Progenitor cell of endocrine pancreas (in vitro differentiated cells): ENCODE measurements around the gene PCK2. TPM values are rescaled to one million over a fixed set of nuclear protein-coding genes. Genes with fewer than 3 reads are reported as not detected.

ENCODE experiments used
- DNase-seq: peaks from one replicate; pipeline ENCODE4 v3.0.0; 2021; ENCODE audit warnings: low spot score; ENCODE audit not compliant: unreplicated experiment
- H3K27ac Mint-ChIP-seq: 2 replicates; pipeline ENCODE4 v1.8.0; 2021; ENCODE audit warnings: mild to moderate bottlenecking, moderate library complexity, mixed read lengths
- H3K27me3 Mint-ChIP-seq: 2 replicates; pipeline ENCODE4 v1.8.0; 2021; ENCODE audit warnings: mixed read lengths
- H3K36me3 Mint-ChIP-seq: 2 replicates; pipeline ENCODE4 v1.8.0; 2022; ENCODE audit warnings: mixed read lengths; ENCODE audit not compliant: insufficient read depth
- H3K4me1 Mint-ChIP-seq: 2 replicates; pipeline ENCODE4 v1.8.0; 2021; ENCODE audit warnings: low read depth, mixed read lengths
- H3K4me3 Mint-ChIP-seq: 2 replicates; pipeline ENCODE4 v1.8.0; 2021; ENCODE audit warnings: low read depth, mild to moderate bottlenecking, moderate library complexity, mixed read lengths
- H3K9me3 Mint-ChIP-seq: 2 replicates; pipeline ENCODE4 v1.8.0; 2021; ENCODE audit warnings: low read depth, mixed read lengths
- CTCF ChIP-seq: fragments of 200-600 bp; sonication (generic); IDR thresholded peaks from one replicate; pipeline ENCODE4 v1.5.0; 2021; ENCODE audit warnings: antibody characterized with exemption, mild to moderate bottlenecking; ENCODE audit not compliant: unreplicated experiment
- total RNA-seq: library from RNA; stranded (reverse); gene quantifications from 2 replicates; pipeline ENCODE4 v1.2.1, GENCODE V29; 2021

PCK2 gene
- total RNA-seq, 1 donor from 2014 or later = 29.7 TPM

- no peak overlapping the region for H3K4me3 Mint-ChIP-seq
- no peak overlapping the region for H3K27ac Mint-ChIP-seq
- H3K9me3 Mint-ChIP-seq = no peaks in the 10 kb centered on the region
- H3K27me3 Mint-ChIP-seq = no peaks in the 10 kb centered on the region
- no peaks in the 10 kb centered on the region for H3K36me3 Mint-ChIP-seq
- H3K4me1 Mint-ChIP-seq = peaks cover 5% of the 10 kb centered on the region
- no peak for TF ChIP-seq CTCF
- DNase-seq = no peak
Observed at GRCh38 chr14:24059841-24060388, 34.2 kb upstream of the PCK2 start.

GRCh38 chr14:24060443-24060842 lies 33.7 kb upstream of the PCK2 start:
- no peak overlapping the region for H3K4me3 Mint-ChIP-seq
- H3K9me3 Mint-ChIP-seq = no peaks in the 10 kb centered on the region

GRCh38 chr14:24060984-24061913 lies 32.9 kb upstream of the PCK2 start:
- H3K9me3 Mint-ChIP-seq = no peaks in the 10 kb centered on the region
- no peaks in the 10 kb centered on the region for H3K27me3 Mint-ChIP-seq
- DNase-seq = no peak
- H3K4me1 Mint-ChIP-seq = peaks cover 5% of the 10 kb centered on the region
- no peak for TF ChIP-seq CTCF
- no peak overlapping the region for H3K4me3 Mint-ChIP-seq
- no peak overlapping the region for H3K27ac Mint-ChIP-seq
- no peaks in the 10 kb centered on the region for H3K36me3 Mint-ChIP-seq

More at GRCh38 chr14:24060443-24060842, 33.7 kb upstream of the PCK2 start:
- TF ChIP-seq CTCF = no peak
- Mint-ChIP-seq H3K27ac (no peak overlapping the region), H3K36me3 (no peaks in the 10 kb centered on the region), H3K27me3 (no peaks in the 10 kb centered on the region), H3K4me1 (peaks cover 5% of the 10 kb centered on the region)
- DNase-seq = no peak

GRCh38 chr14:24062216-24062980 lies 31.7 kb upstream of the PCK2 start:
- Mint-ChIP-seq H3K4me1 (peaks cover 5% of the 10 kb centered on the region), H3K9me3 (no peaks in the 10 kb centered on the region), H3K27ac (no peak overlapping the region), H3K27me3 (no peaks in the 10 kb centered on the region), H3K4me3 (no peak overlapping the region), H3K36me3 (no peaks in the 10 kb centered on the region)
- no peak for DNase-seq
- TF ChIP-seq CTCF = no peak

GRCh38 chr14:24063263-24063836 lies 30.8 kb upstream of the PCK2 start:
- DNase-seq = no peak
- Mint-ChIP-seq H3K9me3 (no peaks in the 10 kb centered on the region), H3K27me3 (no peaks in the 10 kb centered on the region), H3K36me3 (no peaks in the 10 kb centered on the region), H3K4me1 (peaks cover 5% of the 10 kb centered on the region), H3K4me3 (no peak overlapping the region), H3K27ac (no peak overlapping the region)
- TF ChIP-seq CTCF = no peak
